H9 (cell line): Measurements from ENCODE around the gene SEMA6A. TPM values are rescaled to one million over a fixed set of nuclear protein-coding genes. Genes with fewer than 3 reads are reported as not detected.
A peak's percentile ranks its signal among the peaks of the same experiment; 100 is the strongest.

Experiments used
- DNase-seq: peaks from one replicate; pipeline ENCODE4 v3.0.0-alpha.2; 2017
- H2AFZ ChIP-seq: one replicate; pipeline ENCODE4 v1.6.1; 2013; ENCODE audit warnings: mild to moderate bottlenecking, low read length, control low read depth, moderate library complexity
- H2AK5ac ChIP-seq: 2 replicates; pipeline ENCODE4 v1.6.1; 2013; ENCODE audit warnings: low read length, control low read depth, mixed read lengths; ENCODE audit not compliant: insufficient read length
- H2BK120ac ChIP-seq: one replicate; pipeline ENCODE4 v1.6.1; 2013; ENCODE audit warnings: low read depth, mild to moderate bottlenecking, low read length, control low read depth, inconsistent platforms; ENCODE audit not compliant: poor library complexity, severe bottlenecking
- H2BK12ac ChIP-seq: 2 replicates; pipeline ENCODE4 v1.6.1; 2013; ENCODE audit warnings: low read length, control low read depth, mixed read lengths, low read depth; ENCODE audit not compliant: insufficient read length
- H2BK15ac ChIP-seq: 2 replicates; pipeline ENCODE4 v1.6.1; 2013; ENCODE audit warnings: low read depth, low read length, control low read depth
- H2BK20ac ChIP-seq: one replicate; pipeline ENCODE4 v1.6.1; 2013; ENCODE audit warnings: low read depth, mild to moderate bottlenecking, low read length, control low read depth, inconsistent platforms; ENCODE audit not compliant: poor library complexity, severe bottlenecking
- H2BK5ac ChIP-seq: 2 replicates; pipeline ENCODE4 v1.6.1; 2013; ENCODE audit warnings: low read length, control low read depth, mixed read lengths; ENCODE audit not compliant: insufficient read length
- H3K14ac ChIP-seq: 2 replicates; pipeline ENCODE4 v1.6.1; 2013; ENCODE audit warnings: low read length, control low read depth; ENCODE audit not compliant: insufficient read depth
- H3K18ac ChIP-seq: 2 replicates; pipeline ENCODE4 v1.6.1; 2013; ENCODE audit warnings: low read depth, mild to moderate bottlenecking, mixed read lengths, low read length, control low read depth; ENCODE audit not compliant: insufficient read length
- H3K23ac ChIP-seq: 2 replicates; pipeline ENCODE4 v1.6.1; 2013; ENCODE audit warnings: low read length, control low read depth, mixed read lengths, low read depth; ENCODE audit not compliant: insufficient read length
- H3K23me2 ChIP-seq: 2 replicates; pipeline ENCODE4 v1.6.1; 2013; ENCODE audit warnings: low read depth, mild to moderate bottlenecking, mixed read lengths, low read length, control low read depth; ENCODE audit not compliant: insufficient read length, poor library complexity, severe bottlenecking
- H3K27ac ChIP-seq: 2 replicates; pipeline ENCODE4 v1.5.1; 2013; ENCODE audit warnings: low read length, control low read depth, mixed read lengths, low read depth; ENCODE audit not compliant: insufficient read length
- H3K27me3 ChIP-seq: 2 replicates; pipeline ENCODE4 v1.6.1; 2013; ENCODE audit warnings: low read length, control low read depth, inconsistent platforms; ENCODE audit not compliant: insufficient read depth
- H3K4ac ChIP-seq: 2 replicates; pipeline ENCODE4 v1.6.1; 2013; ENCODE audit warnings: low read depth, mild to moderate bottlenecking, control low read depth, inconsistent platforms, low read length, moderate library complexity
- H3K4me1 ChIP-seq: 2 replicates; pipeline ENCODE4 v1.6.1; 2013; ENCODE audit warnings: low read length, control low read depth, inconsistent platforms; ENCODE audit not compliant: insufficient read depth
- H3K4me2 ChIP-seq: 2 replicates; pipeline ENCODE4 v1.6.1; 2013; ENCODE audit warnings: low read length, control low read depth, mixed read lengths; ENCODE audit not compliant: insufficient read length, insufficient read depth
- H3K56ac ChIP-seq: 2 replicates; pipeline ENCODE4 v1.6.1; 2013; ENCODE audit warnings: low read depth, mild to moderate bottlenecking, mixed read lengths, low read length, control low read depth; ENCODE audit not compliant: insufficient read length
- H3K79me1 ChIP-seq: 2 replicates; pipeline ENCODE4 v1.6.1; 2013; ENCODE audit warnings: low read depth, mild to moderate bottlenecking, moderate library complexity, low read length, control low read depth, inconsistent platforms; ENCODE audit not compliant: insufficient read depth, poor library complexity, severe bottlenecking
- H3K79me2 ChIP-seq: 2 replicates; pipeline ENCODE4 v1.6.1; 2013; ENCODE audit warnings: low read length, control low read depth, inconsistent platforms; ENCODE audit not compliant: insufficient read depth
- H3K9ac ChIP-seq: 2 replicates; pipeline ENCODE4 v1.6.1; 2013; ENCODE audit warnings: low read length, control low read depth, mixed read lengths; ENCODE audit not compliant: insufficient read length; ENCODE audit errors: extremely low read depth
- H3K9me3 ChIP-seq: one replicate; pipeline ENCODE4 v1.6.1; 2013; ENCODE audit warnings: low read depth, low read length, inconsistent platforms; ENCODE audit not compliant: control insufficient read depth
- H3T11ph ChIP-seq: one replicate; pipeline ENCODE4 v1.6.1; 2013; ENCODE audit warnings: mild to moderate bottlenecking, low read length, control low read depth, inconsistent platforms
- H4K20me1 ChIP-seq: one replicate; pipeline ENCODE4 v1.6.1; 2013; ENCODE audit not compliant: control insufficient read depth, insufficient read length, insufficient read depth
- H4K5ac ChIP-seq: 2 replicates; pipeline ENCODE4 v1.6.1; 2013; ENCODE audit warnings: low read depth, mild to moderate bottlenecking, mixed read lengths, low read length, control low read depth; ENCODE audit not compliant: insufficient read length
- H4K8ac ChIP-seq: replicated peaks from 2 replicates; pipeline ENCODE4 v1.6.1; 2013; ENCODE audit warnings: low read length, control low read depth, mixed read lengths, low read depth; ENCODE audit not compliant: insufficient read length
- H4K91ac ChIP-seq: 2 replicates; pipeline ENCODE4 v1.6.1; 2013; ENCODE audit warnings: low read depth, mild to moderate bottlenecking, moderate library complexity, mixed read lengths, low read length, control low read depth; ENCODE audit not compliant: insufficient read length
- H3K27ac Mint-ChIP-seq, 3 experiments: 2 replicates in 2 of 3; 3 replicates in 1 of 3; pipeline ENCODE4 v1.8.0; 2020 to 2021; ENCODE audit warnings: mixed read lengths in 3 of 3, mild to moderate bottlenecking in 1 of 3, moderate library complexity in 1 of 3
- H3K27me3 Mint-ChIP-seq: 2 replicates; pipeline ENCODE4 v1.8.0; 2021; ENCODE audit warnings: low read depth, mild to moderate bottlenecking, moderate library complexity, mixed read lengths
- H3K36me3 Mint-ChIP-seq, 3 experiments: 2 replicates in 2 of 3; 3 replicates in 1 of 3; pipeline ENCODE4 v1.8.0; 2020 to 2021; ENCODE audit warnings: low read depth in 3 of 3, mixed read lengths in 3 of 3; ENCODE audit not compliant: insufficient read depth in 1 of 3
- H3K4me1 Mint-ChIP-seq, 2 experiments: 2 replicates each; pipeline ENCODE4 v1.8.0; 2020; ENCODE audit warnings: mixed read lengths in 2 of 2
- H3K4me3 Mint-ChIP-seq, 2 experiments: 2 replicates in 1 of 2; 3 replicates in 1 of 2; pipeline ENCODE4 v1.8.0; 2020 to 2021; ENCODE audit warnings: mild to moderate bottlenecking in 2 of 2, mixed read lengths in 2 of 2, moderate library complexity in 1 of 2
- H3K9me3 Mint-ChIP-seq, 2 experiments: 2 replicates in 1 of 2; 3 replicates in 1 of 2; pipeline ENCODE4 v1.8.0; 2020; ENCODE audit warnings: mild to moderate bottlenecking in 2 of 2, mixed read lengths in 2 of 2, moderate library complexity in 1 of 2
- CTCF ChIP-seq: fragments of 200-600 bp; sonication (generic); conservative IDR thresholded peaks from 3 replicates; pipeline ENCODE4 v1.8.0; 2021; ENCODE audit warnings: antibody characterized with exemption, mild to moderate bottlenecking
- WGBS: extraction: QIAGEN DNeasy Blood & Tissue Kit; methylation state at CpG from one replicate; pipeline ENCODE4 v1.1.7; 2013; ENCODE audit warnings: missing lambda C conversion rate, low lambda C conversion rate, mixed read lengths; ENCODE audit not compliant: insufficient read length; ENCODE audit errors: extremely low coverage; 5-methylcytosine and 5-hydroxymethylcytosine counted together
- total RNA-seq: library from RNA; stranded (reverse); gene quantifications from 2 replicates; pipeline ENCODE4 v1.2.1, GENCODE V29; 2021

Gene SEMA6A
- total RNA-seq, 1 experiment from 2014 or later: 354 TPM

- Mint-ChIP-seq H3K4me1 (peaks cover 73 to 84% of the 10 kb centered on the region in 2 experiments), H3K27me3 (no peaks in the 10 kb centered on the region), H3K9me3 (no peaks in the 10 kb centered on the region), H3K4me3 (no peak overlapping the region; a peak in 1 of 5 replicates), H3K27ac (peak overlapping the region in 2 of 3 experiments; percentile 18 to 65; a peak in 2 of 7 replicates), H3K36me3 (peaks cover 0 to 12% (median 8%) of the 10 kb centered on the region in 3 experiments; a peak in 4 of 7 replicates)
- Histone ChIP-seq H3K79me2 (peaks cover 91% of the 10 kb centered on the region), H3K4me2 (no peak overlapping the region), H3K9ac (no peak overlapping the region), H2AFZ (no peak overlapping the region), H3K23me2 (no peaks in the 10 kb centered on the region), H3K18ac (no peak overlapping the region), H3K14ac (no peak overlapping the region), H3T11ph (no peak overlapping the region), H2BK120ac (no peak overlapping the region), H3K4ac (no peak overlapping the region), H4K20me1 (no peaks in the 10 kb centered on the region), H2BK15ac (no peak overlapping the region), H2AK5ac (no peak overlapping the region), H4K5ac (no peak overlapping the region), H3K4me1 (peaks cover 35% of the 10 kb centered on the region), H3K23ac (no peak overlapping the region), H2BK20ac (no peak overlapping the region), H3K79me1 (no peaks in the 10 kb centered on the region), H3K9me3 (no peaks in the 10 kb centered on the region), H2BK5ac (no peak overlapping the region), H2BK12ac (no peak overlapping the region), H4K8ac (no peak overlapping the region), H3K56ac (no peak overlapping the region), H3K27ac (no peak overlapping the region), H3K27me3 (no peaks in the 10 kb centered on the region), H4K91ac (no peak overlapping the region)
- TF ChIP-seq CTCF: no peak
- WGBS: no CpG with 5 or more reads among the region's 2 CpGs
- no peak for DNase-seq
Measured at GRCh38 chr5:116554764-116555163, 19.9 kb downstream of the SEMA6A start.
